GM18507 (cell line): ENCODE measurements around the gene DPP10.
"Not testable (repeated sequence)": the region's sequence is repeated elsewhere in the genome, so short reads cannot be mapped to it uniquely, and the experiment has no call there.

ENCODE experiments used
- DNase-seq: peaks from one replicate; pipeline ENCODE4 v3.0.0; 2011; ENCODE audit warnings: low read depth; ENCODE audit not compliant: insufficient read length; ENCODE audit errors: extremely low spot score
- FAIRE-seq: peaks from 2 replicates; lab custom pipeline; 2011; peaks lifted over from hg19 to GRCh38; lab: Jason Lieb, UNC

DPP10 gene

DNA sequence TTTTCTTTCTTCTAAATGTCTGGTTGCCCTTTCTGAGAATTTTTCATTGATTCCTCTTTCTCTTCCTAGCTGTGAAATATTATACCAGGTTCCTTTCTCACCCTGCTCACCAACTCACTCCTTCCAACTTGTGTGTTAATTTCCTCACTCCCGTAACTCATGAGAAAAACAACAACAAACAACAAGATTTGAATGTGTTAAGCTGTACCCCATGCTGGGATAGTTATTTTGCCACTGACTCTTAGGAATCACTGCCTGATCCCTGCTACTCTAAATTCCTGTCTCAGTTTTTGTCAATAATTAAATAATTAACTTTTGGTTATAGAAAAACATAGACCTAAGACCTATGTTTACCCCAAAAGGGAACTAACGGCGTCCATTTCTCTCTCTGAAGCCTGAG lies 242.7 kb downstream of the DPP10 start:
- FAIRE-seq (no peak), DNase-seq (no peak)

DNA sequence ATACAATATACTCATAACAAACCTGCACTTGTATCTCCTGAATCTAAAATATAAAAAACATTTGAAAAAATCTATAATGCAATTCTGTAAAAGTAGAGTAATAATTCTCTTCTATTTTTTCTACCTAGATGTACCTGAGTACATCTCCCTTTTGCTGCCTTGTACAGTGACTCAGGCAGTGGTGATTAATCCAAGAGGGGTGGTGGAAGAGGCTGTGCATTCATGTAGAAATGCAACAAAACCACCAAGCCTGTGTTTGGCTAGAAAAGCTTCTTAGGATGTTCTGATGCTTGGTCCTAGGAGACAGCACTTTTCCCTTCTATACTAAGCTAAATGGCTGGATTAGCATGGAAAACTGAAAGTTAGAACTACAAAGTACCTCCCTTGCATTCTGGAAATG lies 245.8 kb downstream of the DPP10 start:
- DNase-seq (no peak), FAIRE-seq (no peak)

DNA sequence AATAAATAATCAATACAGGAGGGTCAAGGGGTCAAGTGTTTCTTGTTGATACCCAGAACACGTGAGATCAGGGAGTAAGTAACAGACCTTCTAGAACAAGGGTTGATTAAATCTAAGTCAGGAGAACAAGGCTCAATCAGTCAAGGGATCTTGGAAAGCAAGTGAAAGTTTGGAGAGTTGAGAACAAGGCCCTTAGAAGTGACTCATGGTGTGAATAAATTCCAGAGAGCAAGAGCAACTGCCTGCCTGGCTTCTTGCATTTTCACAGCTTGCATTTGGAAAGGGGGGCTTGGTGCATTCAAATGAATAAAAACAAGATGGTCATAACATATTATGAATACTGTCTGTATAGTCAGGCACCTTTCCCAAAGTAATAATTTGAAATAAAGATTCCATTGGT lies 256.1 kb downstream of the DPP10 start:
- DNase-seq (no peak), FAIRE-seq (no peak)

DNA sequence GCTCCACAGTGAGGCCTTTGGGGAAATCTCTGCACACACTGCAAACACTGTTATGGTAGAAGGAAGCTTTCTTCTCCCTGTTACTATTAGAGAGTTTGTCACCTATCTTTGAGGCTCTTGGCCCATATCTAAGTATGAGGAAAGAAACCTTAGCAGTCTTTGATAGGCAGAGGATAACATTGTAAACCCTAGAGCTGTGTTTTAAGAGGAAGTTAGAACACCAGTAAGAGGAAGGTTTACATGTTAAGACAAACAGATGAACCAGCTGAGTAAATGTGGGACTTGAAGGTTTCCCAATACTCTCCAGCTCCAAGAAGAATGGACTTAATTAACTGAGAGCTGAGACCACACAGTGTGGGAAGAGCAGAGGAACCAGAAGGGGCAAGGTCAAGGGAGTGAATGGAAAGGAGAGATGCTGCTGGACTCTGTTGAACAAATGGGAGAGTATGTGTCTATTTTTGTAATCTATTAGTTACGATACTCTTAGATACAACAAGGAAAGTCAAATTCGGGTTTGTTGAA lies 257.0 kb downstream of the DPP10 start:
- FAIRE-seq (no peak), DNase-seq (no peak)

DNA sequence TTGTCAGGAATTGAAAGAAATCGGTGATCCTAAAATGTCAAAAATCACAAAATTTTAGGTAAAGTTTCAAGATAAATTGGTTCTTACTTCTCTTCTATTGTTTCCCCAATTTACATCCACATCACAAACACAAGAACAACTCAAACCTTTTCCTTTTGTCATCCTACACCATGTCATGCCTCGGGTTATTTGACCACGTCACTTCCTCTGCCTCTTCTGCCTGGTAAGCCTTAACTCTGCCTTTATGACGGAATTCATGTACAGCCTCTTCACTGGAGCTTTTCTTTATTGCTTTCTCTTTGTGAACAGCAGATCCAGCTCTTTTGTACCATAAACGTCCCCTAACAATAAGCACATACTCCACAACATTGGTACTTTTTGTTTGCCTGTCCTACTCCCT lies 258.0 kb downstream of the DPP10 start:
- FAIRE-seq (no peak), DNase-seq (no peak)

DNA sequence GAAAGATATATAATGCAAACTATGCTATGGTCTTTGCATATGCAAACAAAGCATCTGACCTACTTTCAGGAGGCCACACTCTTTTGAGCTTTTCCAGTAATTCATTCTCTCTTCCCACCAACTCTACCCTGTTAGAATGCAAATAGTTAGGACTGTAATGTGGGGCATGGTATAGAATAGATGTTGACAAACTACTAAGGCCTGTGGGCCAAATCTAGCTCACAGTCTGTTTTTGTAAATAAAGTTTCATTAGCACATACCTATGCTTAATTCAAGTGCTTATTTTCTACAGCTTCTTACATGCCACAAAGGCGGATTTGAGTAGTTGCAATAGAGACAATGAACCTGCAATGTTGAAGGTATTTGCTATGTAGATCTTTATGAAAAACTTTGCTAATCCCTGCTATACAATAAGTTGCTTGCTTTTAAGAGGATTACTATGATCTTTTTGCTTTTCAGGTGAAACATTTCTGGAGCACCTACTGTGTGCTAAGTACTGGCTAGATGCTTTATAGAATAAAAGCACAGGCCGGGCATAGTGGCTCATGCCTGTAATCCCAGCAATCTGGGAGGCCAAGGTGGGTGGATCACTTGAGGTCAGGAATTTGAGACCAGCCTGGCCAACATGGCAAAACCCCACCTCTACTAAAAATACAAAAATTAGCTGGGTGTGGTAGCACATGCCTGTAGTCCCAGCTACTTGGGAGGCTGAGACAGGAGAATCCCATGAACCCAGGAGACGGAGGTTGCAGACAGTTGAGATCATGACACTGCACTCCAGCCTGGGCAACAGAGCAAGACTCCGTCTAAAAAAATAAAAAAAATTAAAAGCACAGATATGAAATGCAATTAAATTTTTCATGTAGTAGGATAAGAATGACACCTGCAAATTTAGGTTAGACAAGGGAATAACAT lies 267.8 kb downstream of the DPP10 start:
- FAIRE-seq, result no peak

DNA sequence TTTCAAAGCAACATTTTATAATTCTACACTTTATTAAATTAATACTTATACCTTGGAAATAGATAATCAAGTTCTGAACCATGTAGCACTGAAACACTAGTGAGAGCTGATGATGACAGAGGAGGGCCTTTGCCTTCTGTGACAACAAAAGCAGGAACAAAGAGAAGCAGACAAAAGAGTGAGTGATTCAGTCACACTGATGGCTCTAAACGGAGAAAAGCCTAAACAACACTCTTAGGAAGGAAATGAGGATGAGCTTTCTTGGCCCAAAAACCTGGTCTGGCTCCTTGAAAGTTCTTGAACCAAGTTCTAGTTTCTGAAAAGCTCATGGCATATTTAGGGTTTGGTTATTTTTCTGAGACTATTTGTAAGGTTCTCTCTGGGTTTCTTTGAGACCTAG lies 271.9 kb downstream of the DPP10 start:
- no peak for FAIRE-seq
- DNase-seq, result no peak

More for the DNA sequence above, 267.8 kb downstream of the DPP10 start:
- no peak for DNase-seq

DNA sequence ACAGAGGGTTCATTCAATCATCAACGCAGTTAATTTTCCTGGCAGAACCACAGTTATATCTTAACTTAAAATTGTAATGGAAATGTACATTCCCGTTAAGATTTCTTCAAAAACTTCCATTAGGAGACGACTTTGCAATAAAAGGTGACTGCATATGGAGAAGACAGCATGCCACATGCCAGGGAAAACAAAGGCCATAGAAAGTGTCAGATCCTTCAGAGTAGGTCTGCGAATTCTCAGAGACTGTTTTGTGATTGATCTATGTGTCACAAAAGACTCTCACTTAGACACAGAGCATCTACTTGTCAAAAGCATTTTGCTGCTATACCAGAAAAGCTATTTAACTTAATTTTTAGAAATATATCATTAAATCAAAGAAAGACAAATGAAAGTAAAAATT lies 274.6 kb downstream of the DPP10 start:
- DNase-seq, result no peak
- FAIRE-seq, result no peak

DNA sequence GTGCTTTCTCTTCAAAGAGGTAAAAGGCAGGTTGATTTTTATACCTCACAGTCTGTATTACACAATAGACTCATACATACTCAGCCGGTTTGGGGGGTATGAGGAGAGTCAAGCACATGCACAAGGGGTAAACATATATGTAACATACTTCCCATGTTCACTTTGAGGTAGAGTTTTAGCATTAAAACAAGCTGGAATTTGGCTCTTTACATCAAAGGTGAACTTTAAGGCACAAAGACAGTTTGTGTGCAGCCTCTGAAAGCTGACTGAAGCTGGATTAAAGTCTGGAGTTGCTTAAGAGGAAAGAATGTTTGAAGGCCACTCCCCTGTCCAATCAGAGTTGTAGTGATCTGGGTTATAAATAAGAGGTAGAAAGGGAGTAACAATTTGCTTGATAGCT lies 282.0 kb downstream of the DPP10 start:
- DNase-seq (no peak), FAIRE-seq (no peak)

DNA sequence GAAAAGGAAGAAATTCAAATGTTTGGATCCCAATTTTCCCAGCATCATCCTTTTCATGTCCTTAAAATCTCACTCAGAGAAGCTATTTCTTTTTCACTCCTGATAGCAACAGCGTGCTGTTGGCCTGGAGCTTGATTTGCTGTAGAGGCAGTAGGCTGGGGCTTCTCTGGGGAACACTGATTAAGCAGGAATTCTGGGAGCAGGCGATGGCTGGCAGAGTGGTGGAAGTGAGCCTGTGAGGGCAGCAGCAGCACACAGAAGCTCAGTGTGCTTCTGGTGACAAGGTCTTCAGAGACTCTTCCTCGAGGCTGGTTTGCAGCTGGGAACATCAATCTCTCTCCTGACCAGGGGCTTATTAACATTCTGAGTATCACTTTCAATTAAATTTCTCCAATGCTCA lies 284.6 kb downstream of the DPP10 start:
- FAIRE-seq (no peak), DNase-seq (no peak)

DNA sequence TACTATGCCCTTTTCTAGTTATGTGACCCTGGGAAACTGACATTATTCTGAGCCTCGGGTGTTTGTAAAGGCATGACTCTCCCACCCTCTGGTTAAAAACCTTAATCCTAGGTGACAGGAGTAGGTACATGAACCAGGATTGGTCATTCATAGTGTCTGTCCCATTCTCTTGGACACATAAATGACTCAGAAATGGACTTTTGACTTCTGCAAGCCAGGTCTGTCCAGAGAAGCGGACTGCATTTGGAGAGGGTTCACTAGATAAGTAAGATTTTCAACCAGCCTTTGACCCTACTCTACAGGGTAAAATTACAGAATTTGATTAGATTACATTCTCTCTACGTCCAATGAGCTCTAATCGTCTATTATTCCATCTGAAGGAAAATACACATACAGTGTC lies 285.9 kb downstream of the DPP10 start:
- DNase-seq (no peak), FAIRE-seq (no peak)

DNA sequence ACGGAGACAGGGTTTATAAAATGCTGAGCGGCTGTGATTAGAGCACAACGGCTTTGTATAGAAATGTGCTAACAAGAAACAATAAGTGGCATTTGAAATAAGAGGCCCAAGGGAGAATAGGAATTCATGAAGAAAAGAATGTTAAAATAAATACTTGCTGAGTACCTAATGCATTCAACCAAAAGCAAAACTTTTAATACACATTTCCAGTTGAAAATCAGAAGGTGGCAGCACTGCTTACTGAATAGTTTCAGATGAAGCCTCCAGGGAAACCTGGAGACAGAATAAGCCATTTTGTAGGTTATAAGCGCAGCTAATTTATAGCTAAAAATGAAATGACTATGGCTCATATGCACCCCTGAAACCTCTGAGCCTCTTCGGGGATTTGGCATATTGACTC lies 286.6 kb downstream of the DPP10 start:
- FAIRE-seq, result no peak
- no peak for DNase-seq

DNA sequence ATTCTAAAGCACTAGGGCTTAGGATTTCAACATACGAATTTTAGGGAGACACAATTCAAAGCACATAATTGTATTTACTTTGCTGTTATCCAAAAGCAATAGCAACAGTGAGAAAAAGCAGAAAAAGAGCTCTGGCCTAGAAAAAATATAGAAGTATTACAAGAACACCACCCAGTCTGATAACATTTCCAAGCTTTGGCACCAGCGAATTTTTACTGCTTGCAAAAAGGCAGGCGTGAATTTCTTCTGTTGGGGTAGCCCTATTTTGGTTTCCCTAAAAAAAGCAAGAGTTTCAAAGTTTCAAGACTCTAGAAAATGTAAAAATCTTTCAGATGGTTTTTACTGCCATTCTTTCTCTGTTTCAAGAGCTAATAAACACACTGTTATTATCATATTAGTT lies 292.7 kb downstream of the DPP10 start:
- DNase-seq (no peak), FAIRE-seq (no peak)

DNA sequence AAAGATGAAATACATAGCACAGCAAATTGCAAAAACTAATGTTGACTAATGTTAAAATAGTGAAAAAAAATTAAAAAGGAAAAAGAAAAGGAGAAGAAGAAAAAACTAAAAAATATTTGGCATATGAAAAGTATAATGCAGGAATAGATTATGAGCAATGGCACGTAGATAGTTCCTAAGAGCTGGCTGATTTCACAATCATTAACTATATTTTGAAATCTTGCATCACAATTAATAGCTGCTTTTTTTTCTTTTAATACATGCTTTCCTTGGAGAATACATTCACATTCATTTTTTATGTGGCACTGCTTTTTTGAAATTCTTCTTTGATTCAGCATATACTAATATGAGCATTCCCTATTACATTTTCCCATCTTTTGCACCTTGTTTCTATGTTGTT lies 299.8 kb downstream of the DPP10 start:
- DNase-seq, result no peak
- FAIRE-seq, result no peak

DNA sequence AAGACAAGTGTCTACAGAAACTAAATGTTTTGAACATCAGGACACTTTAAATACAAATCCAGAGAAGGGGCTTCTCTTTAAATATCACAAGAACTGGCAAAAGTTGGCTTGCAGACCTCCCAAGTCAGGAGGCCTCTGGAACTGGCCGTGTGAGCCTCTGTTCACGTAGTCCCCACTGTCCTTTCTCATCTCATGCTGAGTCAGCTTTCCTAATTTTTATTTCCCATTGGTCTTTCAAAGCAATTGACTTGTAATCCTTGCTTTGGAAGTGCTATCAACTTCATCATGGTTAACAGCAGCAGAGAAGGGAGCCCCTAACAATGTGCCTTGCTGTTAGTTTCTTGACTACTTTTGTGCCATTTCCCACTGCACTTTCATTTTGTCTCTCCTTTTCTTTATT lies 303.3 kb downstream of the DPP10 start:
- DNase-seq (no peak), FAIRE-seq (no peak)

DNA sequence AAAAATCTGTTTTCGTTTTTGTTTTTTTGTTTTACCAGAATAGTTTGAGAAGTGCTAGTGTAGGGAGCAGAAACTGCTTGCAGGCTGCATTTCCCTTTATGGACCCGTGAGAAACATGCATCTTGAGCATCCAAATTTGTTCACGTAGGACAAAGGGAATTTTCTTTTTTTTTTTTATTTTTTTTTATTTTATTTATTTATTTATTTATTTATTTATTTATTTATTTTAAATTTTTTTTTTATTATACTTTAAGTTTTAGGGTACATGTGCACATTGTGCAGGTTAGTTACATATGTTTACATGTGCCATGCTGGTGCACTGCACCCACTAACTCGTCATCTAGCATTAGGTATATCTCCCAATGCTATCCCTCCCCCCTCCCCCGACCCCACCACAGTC lies 305.7 kb downstream of the DPP10 start:
- not testable (repeated sequence) for FAIRE-seq, DNase-seq

DNA sequence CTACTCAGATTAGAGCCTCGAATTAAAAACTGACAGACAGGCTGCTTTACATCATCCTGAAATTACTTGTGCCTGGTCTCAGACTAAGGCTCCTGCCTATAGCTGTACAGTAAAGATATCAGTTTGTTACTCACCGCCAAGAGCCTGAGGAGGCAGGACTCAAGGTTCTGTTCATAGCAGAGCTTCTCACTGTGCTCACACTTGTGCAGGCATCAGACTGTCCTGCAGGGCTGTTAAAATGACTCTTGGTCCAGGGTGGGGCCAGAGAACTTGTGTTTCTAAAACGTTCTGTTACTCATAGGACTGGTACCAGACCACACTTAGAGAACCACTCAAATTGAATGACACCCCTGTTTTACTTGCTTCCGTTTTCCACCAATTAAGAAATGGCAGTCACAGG lies 310.0 kb downstream of the DPP10 start:
- no peak for DNase-seq
- FAIRE-seq, result no peak

DNA sequence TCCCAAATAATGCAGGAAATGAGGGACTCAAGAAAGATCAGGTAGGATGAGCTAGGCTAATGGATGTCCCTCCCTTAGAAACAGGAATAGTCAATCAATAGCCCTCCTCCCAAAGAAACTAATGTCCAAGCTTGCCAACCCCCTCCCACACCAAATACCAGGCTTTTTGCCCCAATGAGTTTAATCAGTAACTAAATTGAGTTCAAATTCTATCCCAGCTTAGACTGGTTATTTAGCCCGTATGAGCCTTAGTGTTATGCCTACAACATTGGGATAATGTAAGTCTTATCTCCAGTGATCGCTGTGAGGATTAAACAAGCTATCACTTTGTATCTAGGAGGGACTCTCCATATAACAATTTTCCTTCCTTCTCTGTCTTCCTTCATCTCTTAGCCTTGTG lies 310.7 kb downstream of the DPP10 start:
- DNase-seq, result no peak
- no peak for FAIRE-seq

DNA sequence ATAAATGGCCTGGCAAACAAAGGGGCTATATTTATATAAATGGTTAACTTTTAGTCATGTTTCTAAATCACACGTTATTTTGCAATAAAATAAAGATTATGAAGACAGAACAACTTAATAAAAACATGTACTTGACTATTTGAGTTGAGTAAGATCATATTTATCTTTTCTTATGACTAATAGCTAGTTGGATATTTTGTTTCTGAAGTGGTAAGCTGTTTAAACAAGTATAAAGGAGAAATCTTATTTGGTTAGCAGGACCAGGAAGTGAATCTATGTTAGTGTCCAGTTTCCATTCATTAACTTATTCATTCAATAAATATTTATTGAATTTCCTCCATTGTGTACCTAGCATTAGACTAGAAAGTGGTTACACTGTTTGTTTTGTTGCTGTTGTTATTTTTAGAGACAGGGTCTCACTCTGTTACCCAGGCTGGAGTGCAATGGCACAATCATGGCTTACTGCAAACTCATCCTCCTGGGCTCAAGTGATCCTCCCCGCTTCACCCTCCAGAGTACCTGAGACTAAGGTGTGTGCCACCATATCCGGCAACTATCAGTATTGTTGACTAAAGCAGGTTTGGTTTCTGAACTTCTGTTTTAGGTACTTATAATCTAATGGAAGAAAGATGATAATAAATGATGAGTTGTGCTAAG lies 312.6 kb downstream of the DPP10 start:
- no peak for FAIRE-seq
- DNase-seq, result no peak

DNA sequence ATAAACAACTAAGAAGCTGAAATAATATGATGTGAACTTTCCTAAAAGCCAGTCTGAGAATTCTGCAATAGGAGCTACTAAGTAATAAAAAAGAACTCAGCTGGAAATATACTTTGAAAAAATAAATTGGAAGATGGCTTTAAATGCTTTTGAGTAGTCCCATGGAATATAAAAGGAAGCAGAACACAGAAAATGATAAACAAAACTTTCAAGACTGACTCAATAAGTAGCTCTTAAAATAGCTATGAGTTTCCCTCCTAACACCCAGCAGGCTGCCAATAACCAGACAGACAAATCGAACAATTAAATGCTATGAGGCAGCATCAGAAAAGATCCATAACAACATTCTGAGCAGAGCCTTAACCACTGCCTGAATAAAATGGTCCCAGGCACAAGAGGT lies 319.9 kb downstream of the DPP10 start:
- FAIRE-seq, result no peak
- DNase-seq, result no peak

DNA sequence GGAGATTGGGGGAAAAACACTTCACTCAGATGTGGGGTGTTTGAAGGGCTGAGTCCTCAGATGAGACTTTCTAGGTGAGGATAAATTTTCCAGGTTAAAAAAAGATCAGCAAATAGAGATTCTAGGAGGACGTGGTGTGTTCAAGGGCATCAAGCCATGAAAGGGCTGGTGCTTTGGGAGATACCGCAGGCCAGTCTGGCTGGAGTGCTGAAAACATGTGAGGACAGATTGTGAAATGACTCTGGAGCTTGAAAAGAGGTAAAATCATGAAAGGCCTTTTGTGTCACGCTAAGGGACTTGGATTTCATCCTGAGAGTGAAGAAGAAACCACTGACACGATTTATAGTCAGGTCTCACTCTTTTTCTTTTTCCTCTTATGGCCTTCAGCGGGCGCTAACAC lies 320.5 kb downstream of the DPP10 start:
- DNase-seq (no peak), FAIRE-seq (no peak)
